Right renal cortex interstitium (tissue), 3 donors: ENCODE results near the gene UIMC1. TPM values are rescaled to one million over a fixed set of nuclear protein-coding genes. Genes with fewer than 3 reads are reported as not detected.
"Not testable (repeated sequence)": the region's sequence is repeated elsewhere in the genome, so short reads cannot be mapped to it uniquely, and the experiment has no call there.

Source experiments
- DNase-seq, 3 donors: peaks; one replicate each; pipeline ENCODE4 v3.0.0-alpha.2; 2013; ENCODE audit warnings: low read depth in 3 of 3, low spot score in 2 of 3
- polyA plus RNA-seq, 3 donors: library from polyadenylated mRNA; unstranded; fragments of 120-200 nt; gene quantifications; one replicate each; pipeline ENCODE4 v1.2.1, GENCODE V29; 2013; ENCODE audit not compliant: insufficient read length in 3 of 3

UIMC1 gene
- polyA plus RNA-seq, 3 donors, result 41.4 to 52.1 (median 49.2) TPM

DNA sequence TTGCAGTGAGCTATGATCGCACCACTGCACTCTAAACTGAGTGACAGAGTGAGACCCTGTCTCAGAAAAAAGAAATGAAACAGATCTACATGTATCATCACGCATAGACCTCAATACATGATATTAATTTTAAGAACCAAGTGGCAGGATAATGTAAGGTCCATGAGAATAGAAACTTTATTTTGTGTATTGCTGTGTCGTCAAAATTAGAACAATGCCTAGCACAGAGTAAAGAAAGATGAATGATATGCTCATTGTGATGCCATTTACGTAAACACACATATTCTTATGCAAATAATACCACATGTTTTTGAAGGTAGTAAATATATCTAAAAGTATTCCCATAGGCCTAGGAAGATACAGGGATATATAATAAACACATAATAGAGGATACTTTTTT, 3.6 kb upstream of the UIMC1 start:
- no peak for DNase-seq

DNA sequence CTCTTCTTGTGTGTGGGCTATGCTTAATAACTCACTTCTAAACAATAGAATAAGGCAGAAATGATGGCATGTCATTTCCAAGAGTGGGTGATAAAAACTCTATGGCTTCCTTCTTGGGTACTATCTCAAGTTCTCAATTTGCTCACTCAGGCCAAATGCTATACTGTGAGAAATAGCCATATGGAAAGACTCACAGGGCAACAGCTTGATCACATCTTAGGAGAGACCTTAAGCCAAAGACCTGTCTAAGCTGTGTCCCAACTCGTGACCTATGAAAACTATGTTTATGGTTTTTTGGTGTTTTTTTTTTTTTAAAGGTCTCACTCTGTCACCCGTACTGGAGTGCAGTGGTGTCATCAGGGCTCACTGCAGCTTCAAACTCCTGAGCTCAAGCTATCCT, 2.1 kb upstream of the UIMC1 start:
- DNase-seq, result no peak

DNA sequence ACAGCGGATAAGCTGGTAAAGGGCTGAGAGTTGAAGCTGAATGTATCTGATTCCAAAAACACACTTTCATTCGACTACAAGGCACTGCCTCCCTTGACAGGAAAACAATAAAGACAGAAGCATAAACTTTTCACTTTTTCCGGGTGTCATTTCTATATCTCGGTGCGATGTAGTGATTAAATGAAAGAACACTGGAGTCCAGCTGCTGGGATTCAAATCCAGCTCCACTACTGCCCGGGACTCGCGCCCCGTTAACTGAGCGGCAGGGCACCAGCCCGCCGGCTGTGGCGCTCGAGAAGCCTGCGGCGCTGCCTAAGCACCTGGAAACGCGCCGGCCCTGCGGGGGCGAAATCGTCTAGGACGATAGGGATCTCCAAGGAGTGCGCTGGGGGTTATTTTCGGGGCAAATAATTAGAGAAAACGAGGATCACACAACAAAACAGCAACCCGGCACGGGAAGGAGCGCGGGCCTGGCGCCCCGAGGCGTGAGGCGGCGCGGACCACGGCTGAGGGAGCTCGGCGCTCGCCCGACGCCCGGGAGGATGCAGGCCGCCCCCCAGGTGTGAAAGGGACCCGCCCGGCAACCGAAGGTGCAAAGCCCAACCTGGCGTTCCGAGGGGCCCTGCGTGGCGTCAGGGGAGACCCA, 837 bp downstream of the UIMC1 start:
- DNase-seq, result peak in 1 of 3 donors; percentile 36

DNA sequence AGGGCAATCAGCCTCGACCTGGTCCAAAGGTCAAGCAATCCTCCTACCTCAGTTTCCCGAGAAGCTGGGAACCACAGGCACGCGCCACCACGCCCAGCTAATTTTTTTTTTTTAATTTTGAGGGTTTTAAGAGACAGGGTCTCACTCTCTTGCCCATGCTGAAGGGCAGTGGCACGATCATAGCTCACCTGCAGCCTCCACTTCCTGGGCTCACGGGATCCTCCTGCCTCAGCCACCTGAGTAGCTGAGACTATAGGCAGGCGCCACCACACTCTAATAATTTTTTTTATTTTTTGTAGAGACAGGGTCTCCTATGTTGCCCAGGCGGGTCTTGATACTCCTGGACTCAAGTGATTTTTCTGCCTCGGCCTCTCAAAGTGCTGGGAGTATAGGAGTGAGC, 1.6 kb downstream of the UIMC1 start:
- no peak for DNase-seq

DNA sequence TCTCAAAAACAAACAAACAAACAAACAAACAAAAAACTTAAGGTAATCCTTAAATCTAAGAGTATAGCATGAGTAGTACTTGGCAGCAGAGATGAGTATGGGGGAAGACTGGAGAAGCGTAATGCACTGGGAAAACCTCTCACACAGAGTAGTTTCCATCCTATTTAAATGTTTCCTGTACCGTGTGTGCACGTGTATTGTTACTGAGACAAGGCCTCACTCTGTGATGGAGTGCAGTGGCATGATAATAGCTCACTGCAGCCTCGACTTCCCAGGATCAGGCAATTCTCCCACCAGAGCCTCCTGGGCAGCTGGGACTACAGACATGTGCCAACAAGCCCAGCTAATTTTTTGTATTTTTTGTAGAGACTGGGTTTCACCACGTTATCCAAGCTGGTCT, 2.9 kb downstream of the UIMC1 start:
- DNase-seq, result no peak

DNA sequence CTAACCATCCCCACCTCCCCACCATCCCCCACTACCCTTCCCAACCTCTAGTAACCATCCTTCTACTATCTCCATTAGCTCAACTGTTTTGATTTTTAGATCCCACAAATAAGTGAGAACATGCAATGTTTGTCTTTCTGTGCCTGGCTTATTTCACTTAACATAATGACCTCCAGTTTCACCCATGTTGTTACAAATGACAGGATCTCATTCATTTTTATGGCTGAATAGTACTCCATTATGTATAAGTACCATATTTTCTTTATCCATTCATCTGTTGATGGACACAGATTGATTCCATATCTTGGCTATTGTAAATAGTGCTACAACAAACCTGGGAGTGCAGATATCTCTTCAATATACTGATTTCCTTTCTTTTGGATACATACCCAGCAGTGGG, 7.1 kb downstream of the UIMC1 start:
- not testable (repeated sequence) for DNase-seq

DNA sequence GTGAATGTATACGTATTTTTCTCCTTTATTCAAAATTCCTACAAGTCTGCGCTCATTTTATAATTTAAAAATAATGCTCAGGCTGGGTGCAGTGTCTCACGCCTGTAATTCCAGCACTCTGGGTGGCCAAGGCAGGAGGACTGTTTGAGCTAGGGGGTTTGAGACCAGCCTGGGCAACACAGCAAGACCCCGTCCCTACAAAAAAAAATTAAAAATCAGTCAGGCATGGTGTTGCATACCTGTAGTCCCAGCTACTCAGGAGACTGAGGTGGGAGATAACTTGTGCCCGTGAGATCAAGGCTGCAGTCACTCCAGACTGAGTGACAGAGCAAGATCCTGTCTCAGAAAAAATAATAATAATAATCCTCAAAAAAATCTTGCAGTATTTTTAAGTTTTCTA, 7.8 kb downstream of the UIMC1 start:
- no peak for DNase-seq

DNA sequence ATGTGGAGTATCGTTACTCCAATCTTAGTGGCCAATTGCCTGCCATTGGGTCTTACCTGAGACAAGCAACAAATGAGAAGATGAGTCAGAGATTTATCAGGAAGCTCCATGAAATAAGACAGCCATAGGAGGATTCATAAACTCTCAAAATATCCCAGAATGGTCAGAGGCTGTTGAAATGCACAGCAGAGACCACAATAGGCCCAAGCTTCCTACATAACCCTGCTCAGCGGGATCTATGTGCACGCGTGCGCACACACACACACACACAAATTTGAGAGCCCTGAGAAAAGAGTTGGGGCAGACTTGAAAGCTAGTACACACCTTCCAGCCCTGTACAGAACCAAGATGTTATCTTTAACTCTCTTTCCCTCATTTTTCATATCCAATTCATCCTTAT, 9.8 kb downstream of the UIMC1 start:
- DNase-seq, result no peak

DNA sequence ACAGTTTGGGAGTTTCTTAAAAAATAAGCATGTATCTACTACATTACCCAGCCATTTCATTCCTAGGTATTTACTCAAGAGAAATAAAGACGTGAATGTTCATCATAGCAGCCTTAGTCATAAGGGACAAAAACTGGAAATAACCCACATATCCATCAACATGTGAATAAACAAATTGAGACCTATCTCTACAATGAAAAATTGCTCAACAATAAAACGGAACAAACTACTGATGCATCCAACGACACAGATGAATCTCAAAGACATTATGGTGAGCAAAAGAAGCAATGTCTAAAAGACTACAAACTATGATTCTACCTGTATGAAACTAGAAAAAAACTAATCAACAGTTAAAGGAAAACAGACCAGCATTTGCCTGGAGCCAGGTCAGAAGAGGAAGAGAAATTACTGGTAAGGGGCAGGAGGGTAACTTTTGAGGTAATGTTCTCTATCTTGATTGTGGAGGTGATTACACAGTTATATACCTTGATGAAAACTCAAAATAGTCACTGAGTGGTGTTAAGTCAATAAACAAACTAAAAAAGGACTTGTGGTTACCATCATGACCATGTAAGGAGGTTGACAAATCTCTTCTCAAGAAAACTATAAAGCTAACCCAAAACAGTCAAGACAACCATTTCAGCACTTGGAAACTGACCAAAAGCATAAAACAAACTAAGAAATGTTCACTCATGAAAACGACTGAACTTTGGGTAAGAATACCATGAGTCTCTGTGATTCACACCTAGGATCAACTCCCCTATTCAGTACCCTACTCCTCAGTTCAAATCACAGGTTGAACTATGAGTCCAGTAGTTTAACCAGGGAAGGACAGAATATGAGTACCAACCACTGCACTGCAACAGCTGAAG, 10.4 kb downstream of the UIMC1 start:
- DNase-seq, result no peak

DNA sequence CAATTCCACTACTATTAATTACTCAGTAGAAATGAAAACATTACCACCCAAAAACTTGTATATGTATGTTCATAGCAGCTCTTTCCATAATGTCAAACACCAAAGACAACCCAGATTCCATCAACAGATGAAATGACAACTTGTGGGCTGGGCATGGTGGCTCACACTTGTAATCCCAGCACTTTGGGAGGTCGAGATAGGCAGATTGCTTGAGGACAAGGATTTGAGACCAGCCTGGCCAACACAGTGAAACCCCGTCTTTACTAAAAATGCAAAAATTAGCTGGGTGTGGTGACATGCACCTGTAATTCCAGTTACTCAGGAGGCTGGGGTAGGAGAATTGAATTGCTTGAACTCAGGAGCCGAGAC, 11.5 kb downstream of the UIMC1 start:
- no peak for DNase-seq

DNA sequence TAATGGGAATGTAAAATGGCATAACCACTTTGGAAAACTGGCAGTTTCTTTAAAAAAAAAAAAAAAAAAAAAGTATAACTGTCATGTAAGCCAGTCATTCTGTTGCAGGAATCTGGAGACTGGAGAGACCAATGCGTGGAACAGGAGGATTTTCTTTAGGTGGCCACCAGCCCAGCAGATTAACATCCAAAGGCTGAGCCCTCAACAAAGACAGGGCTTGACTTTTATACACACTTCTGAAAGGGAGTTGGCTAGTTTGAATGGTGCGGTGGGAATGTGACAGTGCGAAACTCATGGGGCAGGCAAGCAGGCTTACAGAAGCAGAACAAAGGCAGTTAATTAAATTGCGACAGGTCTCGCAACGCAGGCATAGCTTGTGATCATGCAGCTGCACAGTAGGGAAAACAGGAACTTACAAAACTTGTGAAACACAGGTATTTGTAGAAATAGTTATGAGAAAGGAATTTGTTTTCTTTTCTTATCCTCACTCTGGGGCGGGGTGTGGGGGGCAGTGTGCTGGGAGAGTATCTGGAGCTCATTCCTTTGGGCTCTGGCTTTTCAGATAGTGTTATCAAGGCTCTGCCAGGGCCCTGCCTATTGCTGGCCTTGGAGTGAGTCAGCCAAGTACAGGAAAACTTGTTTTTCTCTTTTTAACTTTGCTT, 12.0 kb downstream of the UIMC1 start:
- no peak for DNase-seq

DNA sequence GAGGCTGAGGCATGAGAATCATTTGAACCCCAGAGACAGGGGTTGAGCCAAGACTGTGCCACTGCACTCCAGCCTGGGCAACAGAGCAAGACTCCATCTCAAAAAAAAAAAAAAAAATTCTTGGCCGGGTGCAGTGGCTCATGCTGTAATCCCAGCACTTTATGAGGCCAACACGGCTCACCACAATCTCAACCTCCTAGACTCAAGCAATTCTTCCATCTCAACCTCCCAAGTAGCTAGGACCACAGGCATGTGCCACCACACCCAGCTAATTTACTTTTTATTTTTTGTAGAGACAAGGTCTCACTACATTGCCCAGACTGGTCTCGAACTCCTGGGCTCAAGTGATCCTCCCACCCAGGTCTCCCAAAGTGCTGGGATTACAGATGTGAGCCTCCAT, 13.5 kb downstream of the UIMC1 start:
- not testable (repeated sequence) for DNase-seq

DNA sequence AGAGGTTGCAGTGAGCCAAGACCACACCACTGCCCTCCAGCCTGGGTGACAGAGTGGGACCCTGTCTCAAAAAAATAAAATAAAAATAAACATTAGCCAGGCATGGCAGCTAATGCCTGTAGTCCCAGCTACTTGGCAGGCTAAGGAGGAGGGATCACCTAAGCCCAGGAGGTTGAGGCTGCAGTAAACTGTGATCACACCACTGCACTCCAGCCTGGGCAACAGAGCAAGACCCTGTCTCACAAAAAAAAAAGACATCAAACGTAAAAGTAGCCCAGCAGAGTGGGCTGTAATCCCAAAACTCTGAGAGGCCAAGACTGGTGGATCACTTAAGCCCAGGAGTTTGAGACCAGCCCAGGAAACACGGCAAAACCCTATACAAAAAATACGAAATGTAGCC, 19.0 kb downstream of the UIMC1 start:
- DNase-seq, result no peak

DNA sequence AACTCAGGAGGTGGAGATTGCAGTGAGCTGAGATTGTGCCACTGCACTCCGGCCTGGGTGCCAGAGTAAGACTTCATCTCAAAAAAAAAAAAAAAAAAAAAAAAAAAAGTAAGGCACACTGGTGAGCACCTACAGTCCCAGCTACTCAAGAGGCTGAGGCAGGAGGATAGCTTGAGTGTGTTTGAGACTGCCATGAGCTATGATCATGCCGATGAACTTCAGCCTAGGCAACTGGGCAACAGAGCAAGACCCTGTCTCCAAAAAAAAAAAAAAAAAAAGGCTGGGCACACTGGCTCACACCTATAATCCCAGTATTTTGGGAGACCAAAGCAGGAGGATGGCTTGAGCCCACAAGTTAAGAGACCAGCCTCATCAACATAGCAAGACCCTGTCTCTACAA, 20.3 kb downstream of the UIMC1 start:
- DNase-seq, result no peak

DNA sequence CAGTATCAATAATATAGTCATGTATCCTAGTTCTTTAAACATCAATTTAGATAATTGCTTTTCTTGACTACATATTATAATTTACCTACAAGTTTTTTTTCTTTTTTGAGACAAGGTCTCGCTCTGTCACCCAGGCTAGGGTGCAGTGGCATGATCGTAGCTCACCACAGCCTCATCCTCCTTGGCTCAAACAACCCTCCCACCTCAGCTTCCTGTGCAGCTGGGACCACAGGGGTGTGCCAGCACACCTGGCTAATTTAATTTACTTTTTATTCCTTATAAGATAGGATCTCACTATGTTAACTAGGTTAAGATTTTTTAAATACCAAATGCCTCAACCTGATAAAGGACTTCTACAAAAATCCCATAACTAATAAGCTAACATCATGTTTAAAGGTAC, 21.1 kb downstream of the UIMC1 start:
- no peak for DNase-seq

DNA sequence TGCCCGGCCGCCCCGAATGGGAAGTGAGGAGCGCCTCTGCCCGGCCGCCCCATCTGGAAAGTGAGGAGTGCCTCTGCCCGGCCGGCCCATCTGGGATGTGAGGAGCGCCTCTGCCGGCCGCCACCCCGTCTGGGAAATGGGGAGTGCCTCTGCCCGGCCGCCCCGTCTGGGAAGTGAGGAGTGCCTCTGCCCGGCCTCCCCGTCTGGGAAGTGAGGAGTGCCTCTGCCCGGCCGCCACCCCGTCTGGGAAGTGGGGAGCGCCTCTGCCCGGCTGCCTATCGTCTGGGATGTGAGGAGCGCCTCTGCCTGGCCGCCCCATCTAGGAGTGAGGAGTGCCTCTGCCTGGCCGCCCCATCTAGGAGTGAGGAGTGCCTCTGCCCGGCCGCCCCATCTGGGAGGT, 22.4 kb downstream of the UIMC1 start:
- DNase-seq, result not testable (repeated sequence)

DNA sequence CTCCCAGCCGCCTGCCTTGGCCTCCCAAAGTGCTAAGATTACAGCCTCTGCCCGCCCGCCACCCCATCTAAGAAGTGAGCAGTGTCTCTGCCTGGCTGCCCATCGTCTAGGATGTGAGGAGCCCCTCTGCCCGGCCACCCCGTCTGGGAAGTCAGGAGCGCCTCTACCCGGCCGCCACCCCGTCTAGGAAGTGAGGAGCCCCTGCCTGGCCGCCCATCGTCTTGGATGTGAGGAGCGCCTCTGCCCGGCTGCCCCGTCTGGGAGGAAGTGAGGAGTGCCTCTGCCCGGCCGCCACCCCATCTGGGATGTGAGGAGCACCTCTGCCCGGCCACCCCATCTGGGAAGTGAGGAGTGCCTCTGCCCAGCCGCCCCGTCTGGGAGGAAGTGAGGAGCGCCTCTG, 23.0 kb downstream of the UIMC1 start:
- not testable (repeated sequence) for DNase-seq

DNA sequence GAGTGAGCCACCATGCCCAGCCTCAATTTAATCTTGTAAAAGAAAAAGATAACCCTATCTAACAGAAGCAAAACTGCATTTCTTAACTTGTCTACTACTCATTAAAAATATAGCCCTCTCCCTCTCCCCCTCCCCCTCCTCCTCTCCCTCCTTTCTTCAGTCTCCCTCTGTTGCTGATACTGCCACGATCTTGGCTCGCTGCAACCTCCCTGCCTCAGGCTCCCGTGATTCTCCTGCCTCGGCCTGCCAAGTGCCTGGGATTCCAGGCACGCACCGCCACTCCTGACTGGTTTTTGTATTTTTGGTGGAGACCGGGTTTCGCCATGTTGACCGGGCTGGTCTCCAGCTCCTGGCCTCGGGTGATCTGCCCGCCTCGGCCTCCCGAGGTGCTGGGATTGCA, 23.5 kb downstream of the UIMC1 start:
- not testable (repeated sequence) for DNase-seq

DNA sequence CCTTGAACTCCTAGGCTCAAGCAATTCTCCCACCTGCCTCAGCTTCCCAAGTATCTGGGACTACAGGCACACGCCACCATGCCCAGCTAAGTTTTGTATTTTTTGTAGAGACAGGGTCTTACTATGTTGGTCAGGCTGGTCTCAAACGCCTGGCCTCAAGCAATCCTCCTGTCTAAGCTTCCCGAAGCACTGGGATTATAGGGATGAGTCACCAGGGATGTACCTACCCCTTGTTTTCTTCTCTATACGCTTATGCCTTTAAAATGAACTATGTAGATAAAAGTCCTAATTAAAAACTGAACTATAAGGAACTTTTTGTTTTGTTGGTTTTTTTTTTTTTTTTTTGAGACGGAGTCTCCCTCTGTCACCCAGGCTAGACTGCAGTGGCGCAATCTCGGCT, 25.8 kb downstream of the UIMC1 start:
- DNase-seq, result no peak

DNA sequence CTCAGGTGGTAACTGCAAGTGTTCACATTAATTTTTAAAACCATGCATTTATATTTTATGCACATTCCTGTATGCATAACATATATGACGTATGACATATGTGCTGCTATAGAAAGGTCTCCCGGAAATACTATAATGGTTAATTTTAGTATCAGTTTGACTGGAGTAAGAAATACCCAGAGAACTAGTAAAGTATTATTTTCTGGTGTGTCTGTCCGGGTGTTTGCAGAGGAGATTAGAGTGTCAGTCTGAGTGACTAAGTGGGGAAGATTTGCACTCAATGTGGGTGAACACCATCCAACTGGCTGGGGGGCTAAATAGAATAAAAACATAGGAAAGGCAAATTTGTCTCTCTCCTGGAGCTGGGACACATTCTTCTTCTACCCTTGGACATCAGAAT, 26.9 kb downstream of the UIMC1 start:
- DNase-seq, result no peak

DNA sequence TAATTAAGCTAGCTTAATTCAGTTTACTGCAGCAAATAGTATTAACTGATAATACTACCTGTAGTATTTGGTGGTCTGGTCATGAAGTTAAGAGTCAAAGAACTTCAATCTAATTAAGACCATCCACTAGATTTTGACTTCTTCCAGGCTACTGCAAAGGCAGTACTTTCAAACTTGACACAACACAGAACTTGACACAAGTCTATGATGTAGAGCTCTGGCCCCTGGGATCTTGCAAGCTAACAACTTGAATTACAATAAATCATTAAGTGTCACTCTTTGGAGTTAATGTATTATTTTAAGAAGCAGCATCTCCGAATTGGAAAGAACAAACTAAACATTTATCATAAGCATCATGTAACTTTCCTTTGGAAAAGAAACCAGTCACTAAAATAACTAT, 40.9 kb downstream of the UIMC1 start:
- DNase-seq, result no peak

DNA sequence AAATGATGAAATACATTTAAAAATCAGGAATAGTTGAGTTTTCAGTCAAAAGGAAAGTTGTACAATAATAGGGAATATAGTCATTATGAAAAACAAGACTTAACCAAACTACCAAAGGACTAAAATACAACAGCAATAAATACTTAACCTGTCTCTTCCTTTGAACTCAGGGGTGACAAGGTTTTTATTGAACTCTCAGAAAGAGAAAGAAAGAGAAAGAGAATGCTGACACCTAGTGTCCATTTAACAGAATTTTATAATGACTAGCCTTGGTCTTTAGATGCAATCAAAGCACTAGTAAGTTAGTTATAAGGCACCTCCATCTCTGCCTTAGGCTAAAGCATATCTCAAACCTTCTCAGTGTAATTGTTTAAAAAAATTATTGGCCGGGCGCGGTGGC, 47.5 kb downstream of the UIMC1 start:
- peak in 2 of 3 donors; percentile 5 to 6 for DNase-seq
